HG03045 (cell line): ENCODE measurements around the gene APOM.
A peak's percentile ranks its signal among the peaks of the same experiment; 100 is the strongest.

ENCODE experiments used
- ATAC-seq: cut with Tn5 transposase; IDR thresholded peaks from one replicate; pipeline ENCODE4 v1.9.1; 2021; ENCODE audit warnings: mild to moderate bottlenecking, moderate library complexity; ENCODE audit not compliant: unreplicated experiment

APOM gene

GRCh38 chr6:31630177-31630934 is 25.3 kb upstream of the APOM start:
- no peak for ATAC-seq

- ATAC-seq, result no peak
Measured at GRCh38 chr6:31631209-31631608, 24.5 kb upstream of the APOM start.

DNA sequence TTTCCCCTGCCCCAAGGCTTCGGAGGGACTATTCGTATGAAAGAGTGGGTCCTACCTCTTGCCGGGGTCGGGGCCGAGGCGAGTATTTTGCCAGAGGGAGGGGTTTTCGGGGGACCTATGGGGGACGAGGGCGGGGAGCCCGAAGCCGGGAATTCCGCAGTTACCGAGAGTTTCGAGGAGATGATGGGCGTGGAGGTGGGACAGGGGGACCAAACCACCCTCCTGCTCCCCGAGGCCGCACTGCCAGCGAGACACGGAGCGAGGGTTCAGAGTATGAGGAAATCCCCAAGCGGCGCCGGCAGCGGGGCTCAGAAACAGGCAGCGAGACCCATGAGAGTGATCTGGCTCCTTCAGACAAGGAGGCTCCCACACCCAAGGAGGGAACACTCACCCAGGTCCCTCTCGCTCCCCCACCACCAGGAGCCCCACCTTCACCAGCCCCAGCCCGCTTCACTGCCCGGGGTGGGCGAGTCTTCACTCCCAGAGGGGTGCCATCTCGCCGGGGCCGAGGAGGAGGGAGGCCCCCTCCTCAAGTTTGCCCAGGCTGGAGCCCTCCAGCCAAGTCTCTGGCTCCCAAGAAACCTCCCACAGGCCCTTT is 23.9 kb upstream of the APOM start:
- ATAC-seq, result no peak

GRCh38 chr6:31632279-31632946 is 23.3 kb upstream of the APOM start:
- no peak for ATAC-seq

GRCh38 chr6:31633447-31633846 is 22.2 kb upstream of the APOM start:
- ATAC-seq, result no peak

DNA sequence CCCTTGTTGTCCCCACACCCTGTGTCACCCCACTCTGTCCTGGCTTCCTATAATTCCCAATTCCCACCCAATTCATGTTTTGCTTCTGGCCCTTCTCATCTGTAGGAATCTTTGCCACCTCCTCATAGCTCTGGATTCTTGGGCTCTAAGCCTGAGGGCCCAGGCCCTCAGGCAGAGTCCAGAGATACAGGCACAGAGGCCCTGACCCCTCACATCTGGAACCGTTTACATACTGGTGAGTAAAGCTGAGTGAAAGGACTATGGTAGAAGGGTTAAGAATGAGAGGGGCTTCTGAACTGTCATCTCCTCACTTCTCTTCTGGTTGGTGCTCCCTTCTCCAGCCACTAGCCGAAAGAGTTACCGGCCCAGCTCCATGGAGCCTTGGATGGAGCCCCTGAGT is 21.6 kb upstream of the APOM start:
- no peak for ATAC-seq

DNA sequence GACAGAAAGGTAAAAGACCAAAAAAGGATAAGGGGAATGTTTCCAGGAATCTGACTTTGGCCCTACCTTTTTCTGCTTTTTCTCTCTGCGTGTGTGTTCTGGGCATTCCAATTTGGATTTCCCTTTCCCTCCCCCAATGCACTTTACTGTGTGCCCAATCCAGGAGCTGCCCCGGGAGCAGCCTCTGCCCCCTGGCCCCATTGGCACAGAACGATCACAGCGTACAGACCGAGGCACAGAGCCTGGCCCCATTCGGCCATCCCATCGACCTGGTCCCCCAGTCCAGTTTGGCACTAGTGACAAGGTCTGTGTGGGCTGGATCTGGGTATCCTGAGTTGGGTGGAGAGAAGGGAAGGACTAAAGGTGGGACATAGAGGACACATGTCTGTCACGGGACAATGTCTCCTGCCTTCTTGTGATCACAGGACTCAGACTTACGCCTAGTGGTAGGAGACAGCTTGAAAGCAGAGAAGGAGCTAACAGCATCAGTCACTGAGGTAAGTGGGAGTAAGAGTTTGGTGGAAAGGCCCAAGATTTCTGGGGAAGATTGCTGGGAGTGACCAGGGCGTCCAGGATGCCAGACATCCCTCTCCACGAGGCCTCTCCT is 20.6 kb upstream of the APOM start:
- ATAC-seq, result no peak

DNA sequence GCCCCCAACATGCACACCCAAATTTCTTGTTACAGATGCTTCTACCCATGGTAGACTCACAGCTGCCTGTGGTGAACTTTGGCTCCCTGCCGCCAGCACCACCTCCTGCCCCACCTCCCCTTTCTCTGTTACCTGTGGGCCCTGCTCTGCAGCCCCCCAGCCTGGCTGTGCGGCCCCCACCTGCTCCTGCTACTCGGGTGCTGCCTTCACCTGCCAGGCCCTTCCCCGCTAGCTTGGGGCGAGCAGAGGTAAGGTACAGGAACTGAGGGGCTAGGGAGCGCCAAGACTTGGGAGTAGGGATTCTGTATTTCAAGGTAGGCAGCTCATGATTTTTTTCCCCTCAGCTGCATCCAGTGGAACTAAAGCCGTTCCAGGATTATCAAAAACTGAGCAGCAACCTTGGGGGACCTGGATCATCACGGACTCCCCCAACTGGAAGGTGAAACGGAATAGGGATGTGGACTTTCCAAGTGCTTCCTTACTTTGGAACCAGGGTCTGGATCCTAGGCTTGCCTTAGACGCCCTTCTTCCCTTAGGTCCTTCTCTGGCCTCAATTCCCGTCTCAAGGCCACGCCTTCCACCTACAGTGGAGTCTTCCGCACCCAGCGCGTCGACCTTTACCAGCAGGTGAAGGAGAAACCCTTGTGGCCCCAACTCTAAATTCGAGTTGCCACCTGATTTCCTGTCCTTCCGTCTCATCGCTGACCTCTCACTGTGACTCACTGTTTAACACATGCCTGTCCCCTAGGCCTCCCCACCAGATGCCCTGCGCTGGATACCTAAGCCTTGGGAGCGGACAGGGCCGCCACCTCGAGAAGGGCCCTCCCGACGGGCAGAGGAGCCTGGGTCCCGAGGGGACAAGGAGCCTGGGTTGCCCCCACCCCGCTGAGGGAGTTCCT is 18.7 kb upstream of the APOM start:
- no peak for ATAC-seq

DNA sequence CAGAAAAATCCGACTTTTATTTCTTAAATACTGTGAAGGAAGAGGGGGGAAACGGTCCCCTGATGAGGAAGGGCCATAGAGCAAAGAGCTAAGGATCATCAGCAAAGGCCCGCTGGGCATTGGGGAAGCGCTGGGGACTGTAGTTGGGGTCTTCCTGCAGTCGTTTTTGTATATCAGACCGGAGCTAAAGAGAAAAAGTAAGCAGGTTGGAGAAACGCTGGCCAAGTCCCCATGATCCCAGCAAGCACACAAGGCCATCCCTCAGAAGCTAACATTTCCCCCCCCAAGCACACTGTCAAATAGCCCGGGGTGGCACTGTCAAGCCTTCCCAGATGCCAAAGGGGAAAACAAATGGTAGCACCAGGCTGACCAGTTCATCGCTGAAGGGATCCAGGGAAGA is 16.7 kb upstream of the APOM start:
- no peak for ATAC-seq

- no peak for ATAC-seq
Measured at GRCh38 chr6:31639449-31639861, 16.2 kb upstream of the APOM start.

- no peak for ATAC-seq
Measured at GRCh38 chr6:31640612-31641011, 15.1 kb upstream of the APOM start.

GRCh38 chr6:31641370-31641769 is 14.3 kb upstream of the APOM start:
- no peak for ATAC-seq

DNA sequence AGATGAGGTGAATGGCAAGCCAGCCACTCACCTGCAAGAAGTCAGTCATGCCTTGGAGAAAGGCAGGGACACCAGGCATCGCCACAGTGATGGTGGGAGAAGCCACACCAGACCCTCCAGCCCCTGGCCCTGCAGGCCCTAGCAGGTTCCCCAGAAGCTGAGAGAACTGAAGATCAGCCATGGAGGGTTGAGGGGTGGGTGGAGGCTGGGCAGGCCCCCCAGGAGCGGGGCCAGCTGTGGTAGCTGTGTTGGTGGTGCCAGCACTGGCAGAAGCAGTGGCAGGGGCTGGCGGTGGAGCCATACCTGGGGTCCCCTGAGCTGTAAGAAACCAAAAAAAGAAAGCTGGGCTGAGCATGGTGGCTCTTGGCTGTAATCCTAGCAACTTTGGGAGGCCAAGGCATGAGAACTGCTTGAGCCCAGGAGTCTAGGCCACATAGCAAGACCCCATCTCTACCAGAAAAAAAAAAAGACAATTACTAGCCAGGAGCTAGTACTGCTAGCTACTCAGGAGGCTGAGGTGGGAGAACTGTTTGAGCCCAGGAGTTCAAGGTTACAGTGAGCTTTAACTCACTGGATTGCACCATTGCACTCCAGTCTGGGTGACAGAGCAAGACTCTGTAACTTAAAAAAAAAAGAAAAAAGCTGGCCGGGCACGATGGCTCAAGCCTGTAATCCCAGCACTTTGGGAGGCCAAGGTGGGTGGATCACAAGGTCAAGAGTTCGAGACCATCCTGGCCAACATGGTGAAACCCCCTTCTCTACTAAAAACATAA is 12.7 kb upstream of the APOM start:
- ATAC-seq, result no peak

GRCh38 chr6:31643818-31644454 is 11.8 kb upstream of the APOM start:
- ATAC-seq, result no peak

GRCh38 chr6:31645325-31645724 is 10.4 kb upstream of the APOM start:
- no peak for ATAC-seq

GRCh38 chr6:31651602-31652191 is 4.0 kb upstream of the APOM start:
- ATAC-seq, result peak; percentile 30

DNA sequence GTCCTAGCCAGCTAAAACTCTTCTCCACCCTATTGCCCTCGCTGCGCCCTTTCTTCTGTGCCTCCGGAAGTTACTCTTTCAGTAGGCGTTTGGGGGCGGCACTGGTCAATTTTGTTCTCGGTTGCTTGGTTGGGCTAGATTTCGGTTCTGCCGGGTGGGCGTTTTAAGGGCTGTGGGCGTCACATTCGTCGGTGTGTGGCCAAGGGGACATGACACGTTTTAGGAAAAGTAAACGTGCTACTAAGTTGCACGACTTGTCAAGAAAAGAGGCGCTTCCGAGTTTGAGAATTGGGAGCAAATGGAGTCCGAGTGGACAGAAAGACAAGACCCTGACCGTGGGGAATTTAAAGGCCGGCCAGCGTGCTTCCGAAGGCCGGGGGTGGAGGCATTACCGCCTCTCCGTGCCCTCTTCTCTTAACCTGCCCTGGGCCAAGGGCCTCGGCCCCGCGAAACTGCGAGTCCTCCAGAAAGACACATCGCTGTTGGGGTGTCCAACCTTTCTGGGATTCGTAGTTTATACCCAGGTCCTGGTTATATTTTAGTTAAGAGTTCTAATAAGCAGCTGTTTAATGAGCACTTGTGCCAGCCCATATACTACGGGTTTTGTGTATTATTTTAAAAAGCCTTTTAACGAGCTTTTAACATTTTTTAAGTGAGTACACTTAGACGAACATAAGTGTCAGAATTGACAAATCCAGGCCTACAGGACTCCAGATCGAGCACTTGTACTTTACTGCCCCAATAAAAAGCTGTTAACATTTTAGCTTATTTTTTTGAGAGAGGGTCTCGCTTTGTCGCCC is 2.6 kb upstream of the APOM start:
- peak; percentile 50 for ATAC-seq

DNA sequence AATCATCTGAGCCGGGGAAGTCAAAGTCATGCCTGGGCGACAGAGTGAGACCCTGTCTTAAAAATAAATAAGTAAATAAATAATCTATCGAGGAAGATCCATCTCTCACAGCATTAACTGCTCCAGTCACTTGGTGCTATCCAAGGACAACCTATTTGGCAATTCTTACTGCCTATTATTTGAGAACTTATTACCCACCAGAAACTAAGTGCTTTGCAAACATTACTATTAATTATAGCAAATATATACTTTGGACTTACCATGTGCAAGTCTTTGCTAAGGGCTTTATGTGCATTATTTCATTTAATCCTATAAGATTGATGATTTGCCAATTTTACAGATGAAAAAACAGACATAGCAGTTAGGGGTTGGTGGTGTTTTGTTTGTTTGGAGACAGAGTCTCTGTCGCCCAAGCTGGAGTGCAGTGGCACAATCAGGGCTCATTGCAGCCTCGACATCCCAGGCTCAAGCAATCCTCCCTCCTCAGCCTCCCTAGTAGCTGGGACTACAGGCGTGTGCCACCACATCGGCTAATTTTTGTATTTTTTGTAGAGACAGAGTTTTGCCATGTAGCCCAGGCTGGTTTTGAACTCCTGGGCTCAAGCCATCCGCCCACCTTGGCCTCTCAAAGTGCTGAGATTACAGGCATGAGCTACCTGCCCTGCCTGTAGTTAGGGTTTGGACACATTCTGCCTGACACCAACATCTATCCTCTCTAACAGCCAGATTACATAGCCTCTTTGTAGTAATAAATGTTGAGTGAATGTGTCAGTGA is 933 bp upstream of the APOM start:
- ATAC-seq, result no peak
